Neural progenitor cell (in vitro differentiated cells): ENCODE results near the gene SETD3. TPM values are rescaled to one million over a fixed set of nuclear protein-coding genes. Genes with fewer than 3 reads are reported as not detected.

Experiments
- DNase-seq: peaks from one replicate; pipeline ENCODE4 v3.0.0-alpha.2; 2016; ENCODE audit warnings: low spot score
- H2AFZ ChIP-seq: fragments of 200-600 bp; sonication (generic); replicated peaks from 2 replicates; pipeline ENCODE4 v1.6.1; 2016; ENCODE audit warnings: antibody characterized with exemption
- H3F3A ChIP-seq: fragments of 200-600 bp; sonication (generic); 2 replicates; pipeline ENCODE4 v1.6.1; 2016; ENCODE audit warnings: antibody characterized with exemption, low read depth
- H3K27ac ChIP-seq: fragments of 200-600 bp; sonication (generic); 2 replicates; pipeline ENCODE4 v1.5.1; 2016; ENCODE audit warnings: mild to moderate bottlenecking
- H3K27me3 ChIP-seq: fragments of 200-600 bp; sonication (generic); 2 replicates; pipeline ENCODE4 v1.6.1; 2016; ENCODE audit warnings: mild to moderate bottlenecking, moderate library complexity
- H3K36me3 ChIP-seq: fragments of 200-600 bp; sonication (generic); 2 replicates; pipeline ENCODE4 v1.5.1; 2016
- H3K4me1 ChIP-seq: fragments of 200-600 bp; sonication (generic); 2 replicates; pipeline ENCODE4 v1.6.1; 2016; ENCODE audit warnings: mixed run types
- H3K4me2 ChIP-seq: fragments of 200-600 bp; sonication (generic); 2 replicates; pipeline ENCODE4 v1.6.1; 2016
- H3K4me3 ChIP-seq: fragments of 200-600 bp; sonication (generic); 2 replicates; pipeline ENCODE4 v1.5.1; 2016
- H3K79me2 ChIP-seq: fragments of 200-600 bp; sonication (generic); 2 replicates; pipeline ENCODE4 v1.6.1; 2016; ENCODE audit warnings: low read depth
- H3K9ac ChIP-seq: fragments of 200-600 bp; sonication (generic); 2 replicates; pipeline ENCODE4 v1.6.1; 2016
- H3K9me3 ChIP-seq: fragments of 200-600 bp; sonication (generic); 2 replicates; pipeline ENCODE4 v1.5.1; 2016; ENCODE audit warnings: low read depth
- H4K20me1 ChIP-seq: fragments of 200-600 bp; sonication (generic); 2 replicates; pipeline ENCODE4 v1.6.1; 2016; ENCODE audit warnings: low read depth
- H3K27ac Mint-ChIP-seq: 3 replicates; pipeline ENCODE4 v1.8.0; 2021; ENCODE audit warnings: mixed read lengths
- H3K27me3 Mint-ChIP-seq: 2 replicates; pipeline ENCODE4 v1.8.0; 2022; ENCODE audit warnings: low read depth, mild to moderate bottlenecking, inconsistent platforms, moderate library complexity, mixed read lengths; ENCODE audit not compliant: insufficient read depth
- H3K36me3 Mint-ChIP-seq: 3 replicates; pipeline ENCODE4 v1.8.0; 2021; ENCODE audit warnings: mixed read lengths
- H3K4me1 Mint-ChIP-seq: 3 replicates; pipeline ENCODE4 v1.8.0; 2021; ENCODE audit warnings: mixed read lengths
- H3K4me3 Mint-ChIP-seq: 3 replicates; pipeline ENCODE4 v1.8.0; 2021; ENCODE audit warnings: mild to moderate bottlenecking, moderate library complexity, mixed read lengths
- H3K9me3 Mint-ChIP-seq: 3 replicates; pipeline ENCODE4 v1.8.0; 2020; ENCODE audit warnings: mixed read lengths
- EZH2 ChIP-seq: fragments of 200-600 bp; sonication (generic); IDR thresholded peaks from 2 replicates; pipeline ENCODE4 v1.6.1; 2017; ENCODE audit warnings: antibody characterized with exemption, mild to moderate bottlenecking, moderate library complexity
- EZH2phosphoT487 ChIP-seq: fragments of 200-600 bp; sonication (generic); IDR thresholded peaks from 2 replicates; pipeline ENCODE4 v1.6.1; 2017; ENCODE audit warnings: antibody characterized with exemption
- total RNA-seq: library from RNA; depleted of rRNA; stranded (reverse); fragments of >200 nt; gene quantifications from 2 replicates; pipeline ENCODE4 v1.2.3, GENCODE V29; 2015; ENCODE audit warnings: low replicate concordance
- TF ChIP-seq, protein P1 (sequence below): fragments of 200-600 bp; sonication (generic); IDR thresholded peaks from 2 replicates; pipeline ENCODE4 v1.5.1; 2017; ENCODE audit warnings: antibody characterized with exemption, mild to moderate bottlenecking

SETD3 gene
- 54.7 and 68.0 TPM in 2 replicates for total RNA-seq

DNA sequence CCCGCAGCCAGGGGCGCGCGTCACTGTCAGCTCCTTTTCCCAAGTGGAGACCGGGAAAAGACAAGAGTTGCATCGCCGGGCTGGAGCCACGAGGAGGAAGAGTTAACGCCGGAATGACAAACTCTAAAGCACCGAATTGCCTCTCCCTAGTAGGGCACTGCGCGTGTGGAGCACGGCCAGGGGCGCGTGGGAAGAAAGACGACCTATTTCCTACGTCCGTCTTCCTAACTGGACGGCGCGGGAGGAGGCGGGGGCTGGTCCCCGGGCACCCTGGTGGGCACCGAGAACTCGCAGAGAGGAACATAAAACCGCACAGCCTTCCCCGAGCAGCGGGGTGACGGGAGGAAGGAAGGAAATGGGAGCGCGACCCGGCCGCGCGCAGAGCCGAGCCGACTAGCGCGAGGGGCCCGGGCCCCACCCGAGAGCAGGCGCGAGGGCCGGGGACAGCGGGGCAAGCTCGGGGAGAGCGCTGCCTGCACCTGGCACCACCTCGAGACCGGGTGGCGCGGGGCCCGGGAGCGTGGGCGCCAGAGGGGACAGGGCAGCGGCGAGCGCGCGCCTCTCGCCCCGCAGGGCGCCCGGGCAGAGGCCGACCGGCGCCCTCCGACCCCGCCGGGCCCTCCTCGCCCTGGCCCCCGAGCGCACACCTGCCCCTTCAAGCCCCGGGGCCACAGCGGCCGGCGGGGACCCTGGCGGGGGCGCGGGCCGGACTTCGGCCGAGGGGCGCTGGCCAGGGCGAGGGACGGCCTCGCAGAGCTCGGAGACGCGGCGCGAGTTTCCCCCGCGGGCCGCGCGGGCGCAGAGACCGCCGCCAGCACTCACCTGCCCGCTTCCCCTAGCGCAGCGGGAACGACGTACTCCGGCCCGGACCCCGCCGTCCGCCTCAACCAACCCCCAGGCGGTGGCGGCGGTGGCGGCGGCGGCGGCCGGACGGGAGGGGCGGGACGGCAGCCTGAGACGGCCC, at the start of gene SETD3:
Gene SETD3 (minus strand): TSS at position 954 of the 964 bp plus-strand sequence. CDS start 15,054 bp downstream, outside the sequence.
- Mint-ChIP-seq H3K27me3 (no peaks in the 10 kb centered on the region), H3K4me3 (peak within 1 kb of the TSS; percentile 98), H3K4me1 (peaks cover 30% of the 10 kb centered on the region), H3K36me3 (no peaks in the 10 kb centered on the region), H3K27ac (peak within 1 kb of the TSS; percentile 95), H3K9me3 (no peaks in the 10 kb centered on the region)
- peak within 1 kb of the TSS; percentile 96 for H3K4me3 ChIP-seq
- peak within 1 kb of the TSS; percentile 38 for H2AFZ ChIP-seq
- peak; percentile 75 for DNase-seq
- no peaks in the 10 kb centered on the region for H3K27me3 ChIP-seq
- H3K9me3 ChIP-seq: no peaks in the 10 kb centered on the region
- peaks cover 16% of the 10 kb centered on the region for H3K4me1 ChIP-seq
- H4K20me1 ChIP-seq: peaks cover 81% of the 10 kb centered on the region
- peaks cover 24% of the 10 kb centered on the region for H3F3A ChIP-seq
- H3K79me2 ChIP-seq: peaks cover 88% of the 10 kb centered on the region
- H3K27ac ChIP-seq: peak within 1 kb of the TSS; percentile 97
- peak within 1 kb of the TSS; percentile 94 for H3K4me2 ChIP-seq
- peak within 1 kb of the TSS; percentile 86 for H3K9ac ChIP-seq
- H3K36me3 ChIP-seq: no peaks in the 10 kb centered on the region
- no peak for TF ChIP-seq EZH2
- TF ChIP-seq, protein P1, sequence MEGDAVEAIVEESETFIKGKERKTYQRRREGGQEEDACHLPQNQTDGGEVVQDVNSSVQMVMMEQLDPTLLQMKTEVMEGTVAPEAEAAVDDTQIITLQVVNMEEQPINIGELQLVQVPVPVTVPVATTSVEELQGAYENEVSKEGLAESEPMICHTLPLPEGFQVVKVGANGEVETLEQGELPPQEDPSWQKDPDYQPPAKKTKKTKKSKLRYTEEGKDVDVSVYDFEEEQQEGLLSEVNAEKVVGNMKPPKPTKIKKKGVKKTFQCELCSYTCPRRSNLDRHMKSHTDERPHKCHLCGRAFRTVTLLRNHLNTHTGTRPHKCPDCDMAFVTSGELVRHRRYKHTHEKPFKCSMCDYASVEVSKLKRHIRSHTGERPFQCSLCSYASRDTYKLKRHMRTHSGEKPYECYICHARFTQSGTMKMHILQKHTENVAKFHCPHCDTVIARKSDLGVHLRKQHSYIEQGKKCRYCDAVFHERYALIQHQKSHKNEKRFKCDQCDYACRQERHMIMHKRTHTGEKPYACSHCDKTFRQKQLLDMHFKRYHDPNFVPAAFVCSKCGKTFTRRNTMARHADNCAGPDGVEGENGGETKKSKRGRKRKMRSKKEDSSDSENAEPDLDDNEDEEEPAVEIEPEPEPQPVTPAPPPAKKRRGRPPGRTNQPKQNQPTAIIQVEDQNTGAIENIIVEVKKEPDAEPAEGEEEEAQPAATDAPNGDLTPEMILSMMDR: peak; percentile 28
- no peak for TF ChIP-seq EZH2phosphoT487

DNA sequence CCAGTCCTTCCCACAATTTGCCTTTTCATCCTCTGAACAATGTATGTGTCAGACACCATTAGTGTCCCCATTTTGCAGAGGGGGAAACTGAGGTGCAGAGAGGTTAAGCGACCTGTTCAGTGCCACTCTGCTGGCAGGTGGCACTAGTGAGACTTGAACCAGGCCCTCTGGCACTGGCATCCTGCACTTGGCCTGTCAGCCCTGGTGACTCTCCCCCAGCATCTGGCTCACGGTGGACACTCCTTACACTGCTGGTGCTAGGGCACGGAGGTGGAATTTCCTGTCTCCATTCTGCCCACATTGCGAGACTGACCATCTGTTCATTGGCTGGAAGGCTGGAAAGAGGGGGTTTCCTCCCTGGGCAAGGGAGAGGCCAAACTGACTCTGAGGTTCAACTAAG, 49.2 kb upstream of the SETD3 start:
- Histone ChIP-seq H3K79me2 (peaks cover 66% of the 10 kb centered on the region), H2AFZ (no peak overlapping the region), H3K9me3 (no peaks in the 10 kb centered on the region), H3K36me3 (no peaks in the 10 kb centered on the region), H4K20me1 (peaks cover 52% of the 10 kb centered on the region), H3K9ac (no peak overlapping the region), H3K4me2 (no peak overlapping the region), H3K27ac (no peak overlapping the region), H3K4me1 (peaks cover 55% of the 10 kb centered on the region), H3K4me3 (no peak overlapping the region), H3F3A (peaks cover 37% of the 10 kb centered on the region), H3K27me3 (no peaks in the 10 kb centered on the region)
- Mint-ChIP-seq H3K9me3 (no peaks in the 10 kb centered on the region), H3K36me3 (peaks cover 3% of the 10 kb centered on the region), H3K27ac (peak overlapping the region; percentile 99), H3K4me3 (no peak overlapping the region), H3K4me1 (peaks cover 63% of the 10 kb centered on the region), H3K27me3 (peaks cover 6% of the 10 kb centered on the region)
- no peak for TF ChIP-seq EZH2
- no peak for TF ChIP-seq EZH2phosphoT487
- no peak for DNase-seq

DNA sequence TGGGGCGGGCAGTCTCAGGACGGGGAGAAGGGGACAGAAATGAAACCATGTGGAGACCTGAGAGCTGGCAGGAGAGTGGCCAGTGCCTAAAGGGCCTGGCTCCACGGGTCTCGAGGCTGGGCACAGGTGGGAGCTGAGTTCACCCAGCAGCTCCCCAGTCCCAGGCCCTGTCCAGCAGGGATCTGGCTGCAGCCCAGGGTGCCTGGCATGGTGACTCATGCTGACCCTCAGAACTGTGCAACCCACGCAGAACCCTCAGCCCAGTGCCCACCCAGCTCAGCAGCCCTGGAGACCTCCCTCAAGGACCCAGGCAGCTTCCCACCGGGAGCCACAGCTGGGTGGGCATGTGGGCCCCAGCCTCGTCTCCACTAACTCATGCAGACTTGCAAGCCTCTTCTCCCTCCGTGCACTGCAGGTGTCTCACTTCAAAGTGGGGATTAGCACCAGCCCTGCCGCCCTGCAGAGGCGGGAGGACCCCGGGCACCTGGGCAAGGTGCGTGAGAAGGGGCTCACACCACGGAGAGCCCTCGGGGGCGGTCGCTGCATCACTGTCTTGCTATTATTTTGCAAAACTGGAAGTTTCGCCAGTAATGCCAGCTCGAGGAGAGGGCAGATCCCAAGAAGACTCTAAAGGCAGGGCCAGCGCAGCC, 46.9 kb upstream of the SETD3 start:
- no peak overlapping the region for H3K4me3 Mint-ChIP-seq
- Histone ChIP-seq H2AFZ (no peak overlapping the region), H3K36me3 (no peaks in the 10 kb centered on the region), H3K27ac (no peak overlapping the region), H3K9ac (no peak overlapping the region), H3K79me2 (peaks cover 49% of the 10 kb centered on the region), H4K20me1 (peaks cover 49% of the 10 kb centered on the region), H3K4me1 (peaks cover 59% of the 10 kb centered on the region), H3K4me3 (no peak overlapping the region), H3K4me2 (no peak overlapping the region), H3K9me3 (no peaks in the 10 kb centered on the region), H3F3A (peaks cover 38% of the 10 kb centered on the region), H3K27me3 (no peaks in the 10 kb centered on the region)
- no peaks in the 10 kb centered on the region for H3K9me3 Mint-ChIP-seq
- H3K27ac Mint-ChIP-seq: peak overlapping the region; percentile 66
- H3K4me1 Mint-ChIP-seq: peaks cover 65% of the 10 kb centered on the region
- H3K27me3 Mint-ChIP-seq: peaks cover 3% of the 10 kb centered on the region
- no peak for DNase-seq
- peaks cover 3% of the 10 kb centered on the region for H3K36me3 Mint-ChIP-seq
- TF ChIP-seq, protein P1: no peak
- TF ChIP-seq EZH2phosphoT487: no peak
- TF ChIP-seq EZH2: no peak
